Fibroblast of pulmonary artery (primary cell): ENCODE measurements around the gene ACBD6.
A peak's percentile ranks its signal among the peaks of the same experiment; 100 is the strongest.

Experiments
- DNase-seq: peaks from one replicate; pipeline ENCODE4 v3.0.0-alpha.2; 2010; ENCODE audit warnings: low read depth
- H3K4me3 ChIP-seq: replicated peaks from 2 replicates; pipeline ENCODE4 v1.5.1; 2011; ENCODE audit warnings: low read depth, mild to moderate bottlenecking, control low read depth, low read length, moderate library complexity
- TF ChIP-seq, protein P1 (sequence below): IDR thresholded peaks from 2 replicates; pipeline ENCODE4 v1.5.1; 2011; ENCODE audit warnings: mild to moderate bottlenecking, control low read depth, low read length, inconsistent platforms; ENCODE audit errors: missing control alignments

Gene ACBD6

DNA sequence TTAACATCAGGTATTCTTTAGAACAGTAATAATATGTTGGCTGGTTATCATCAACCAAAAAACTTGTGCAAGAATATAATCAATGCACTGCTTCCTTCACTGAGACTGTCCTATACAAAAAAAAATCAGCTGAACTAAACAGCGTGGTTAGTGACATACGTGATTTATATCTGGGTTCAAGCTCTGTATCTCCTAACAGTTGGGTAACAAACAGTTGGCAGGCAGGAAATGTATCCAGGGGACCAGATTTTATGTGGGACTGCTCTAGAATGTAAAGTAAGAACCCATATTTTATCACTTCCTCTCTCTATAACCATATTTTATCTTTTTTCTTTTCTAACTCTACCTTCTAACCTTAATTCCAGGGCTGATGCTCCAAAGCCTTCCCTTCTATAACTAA lies 8.0 kb downstream of the ACBD6 start:
- no peak for DNase-seq
- TF ChIP-seq, protein P1, sequence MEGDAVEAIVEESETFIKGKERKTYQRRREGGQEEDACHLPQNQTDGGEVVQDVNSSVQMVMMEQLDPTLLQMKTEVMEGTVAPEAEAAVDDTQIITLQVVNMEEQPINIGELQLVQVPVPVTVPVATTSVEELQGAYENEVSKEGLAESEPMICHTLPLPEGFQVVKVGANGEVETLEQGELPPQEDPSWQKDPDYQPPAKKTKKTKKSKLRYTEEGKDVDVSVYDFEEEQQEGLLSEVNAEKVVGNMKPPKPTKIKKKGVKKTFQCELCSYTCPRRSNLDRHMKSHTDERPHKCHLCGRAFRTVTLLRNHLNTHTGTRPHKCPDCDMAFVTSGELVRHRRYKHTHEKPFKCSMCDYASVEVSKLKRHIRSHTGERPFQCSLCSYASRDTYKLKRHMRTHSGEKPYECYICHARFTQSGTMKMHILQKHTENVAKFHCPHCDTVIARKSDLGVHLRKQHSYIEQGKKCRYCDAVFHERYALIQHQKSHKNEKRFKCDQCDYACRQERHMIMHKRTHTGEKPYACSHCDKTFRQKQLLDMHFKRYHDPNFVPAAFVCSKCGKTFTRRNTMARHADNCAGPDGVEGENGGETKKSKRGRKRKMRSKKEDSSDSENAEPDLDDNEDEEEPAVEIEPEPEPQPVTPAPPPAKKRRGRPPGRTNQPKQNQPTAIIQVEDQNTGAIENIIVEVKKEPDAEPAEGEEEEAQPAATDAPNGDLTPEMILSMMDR = no peak
- no peak overlapping the region for H3K4me3 ChIP-seq

DNA sequence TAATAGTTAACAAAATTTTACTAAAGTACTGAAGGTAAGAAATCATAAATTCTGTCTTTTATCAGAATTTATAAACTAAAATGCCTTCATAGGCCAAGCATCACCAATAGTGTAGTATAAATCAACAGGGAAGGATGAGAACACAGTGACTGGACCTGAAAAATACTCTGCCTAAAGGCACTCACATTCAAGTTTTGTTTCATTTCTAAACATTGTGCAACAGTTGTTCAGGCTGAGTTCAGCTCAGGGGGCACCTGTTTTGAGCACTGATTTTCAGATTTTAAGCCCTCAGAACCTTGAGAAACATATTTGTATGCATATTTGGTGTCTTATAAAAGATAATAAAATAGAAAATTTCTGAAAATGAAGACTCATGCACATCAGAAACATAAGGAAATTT lies 12.4 kb downstream of the ACBD6 start:
- no peak overlapping the region for H3K4me3 ChIP-seq
- DNase-seq = no peak
- TF ChIP-seq, protein P1 = no peak

DNA sequence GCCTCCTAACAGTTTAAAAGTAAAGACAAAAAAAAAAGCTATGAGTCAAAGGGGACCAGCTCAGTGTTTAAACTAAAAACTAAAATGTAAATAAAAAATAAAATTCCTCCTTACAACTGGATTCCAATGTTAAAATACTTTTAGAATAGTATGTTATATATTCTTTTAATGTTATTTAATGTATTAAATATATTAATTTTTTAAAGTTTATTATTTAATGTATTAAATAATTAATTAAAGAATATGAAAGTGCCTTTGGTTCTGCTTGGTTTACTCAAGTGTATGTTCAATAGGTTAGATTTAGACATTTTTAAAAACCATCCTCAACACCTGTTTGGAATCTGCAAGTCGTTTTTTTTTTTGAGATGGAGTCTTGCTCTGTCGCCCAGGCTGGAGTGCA lies 13.1 kb downstream of the ACBD6 start:
- H3K4me3 ChIP-seq = no peak overlapping the region
- DNase-seq = no peak
- TF ChIP-seq, protein P1 = no peak

DNA sequence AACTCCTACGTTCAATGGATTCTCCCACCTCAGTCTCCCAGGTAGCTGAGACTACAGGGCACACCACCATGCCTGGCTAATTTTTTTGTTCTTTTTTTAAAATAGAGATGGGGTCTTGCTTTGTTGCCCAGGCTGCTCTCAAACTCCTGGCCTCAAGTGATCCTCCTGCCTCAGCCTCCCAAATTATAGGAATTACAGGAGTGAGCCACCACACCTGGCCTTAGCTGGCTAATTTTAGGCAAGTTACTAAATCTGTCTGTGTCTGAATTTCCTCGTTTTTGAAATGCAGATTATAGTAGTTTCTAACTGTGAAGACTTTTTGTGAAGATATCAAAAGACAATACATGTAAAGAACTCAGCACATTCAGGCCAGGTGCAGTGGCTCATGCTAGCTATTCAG lies 13.7 kb downstream of the ACBD6 start:
- DNase-seq = no peak
- no peak overlapping the region for H3K4me3 ChIP-seq
- TF ChIP-seq, protein P1 = no peak

DNA sequence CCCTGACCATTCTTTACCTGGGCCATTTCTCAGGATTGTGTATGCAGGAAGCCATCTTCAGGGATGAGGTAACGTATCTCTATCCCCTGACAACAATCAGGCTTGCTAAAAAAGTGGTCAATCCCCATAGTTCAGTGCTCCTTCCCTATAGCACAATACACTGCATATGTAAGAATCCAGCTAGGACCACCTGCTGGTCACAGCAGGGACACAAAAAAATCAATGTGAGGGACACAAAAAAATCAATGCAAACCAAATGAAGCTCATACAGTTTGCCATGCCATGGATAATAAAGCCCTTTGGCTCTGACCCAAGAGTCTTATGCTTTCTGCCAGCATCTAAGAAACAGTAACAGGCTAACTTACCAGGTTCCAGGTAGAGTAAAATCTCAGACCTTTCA lies 16.3 kb downstream of the ACBD6 start:
- no peak for DNase-seq
- no peak overlapping the region for H3K4me3 ChIP-seq
- TF ChIP-seq, protein P1 = no peak

DNA sequence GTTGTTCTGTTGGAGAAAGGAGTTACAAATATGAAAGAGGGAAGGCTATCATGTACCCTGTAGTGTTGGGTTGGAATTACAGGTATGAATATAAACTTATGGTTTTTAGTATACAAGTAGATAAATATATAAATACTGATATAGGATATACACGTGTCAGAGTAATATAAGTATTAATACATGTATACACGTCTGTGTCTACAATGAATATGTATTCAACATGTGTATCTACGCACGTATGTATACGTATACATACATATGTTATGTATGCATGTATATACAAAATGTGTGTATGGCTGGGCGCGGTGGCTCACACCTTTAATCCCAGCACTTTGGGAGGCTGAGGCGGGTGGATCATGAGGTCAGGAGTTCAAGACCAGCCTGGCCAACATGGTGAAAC lies 17.9 kb downstream of the ACBD6 start:
- no peak overlapping the region for H3K4me3 ChIP-seq
- no peak for DNase-seq
- TF ChIP-seq, protein P1 = no peak

DNA sequence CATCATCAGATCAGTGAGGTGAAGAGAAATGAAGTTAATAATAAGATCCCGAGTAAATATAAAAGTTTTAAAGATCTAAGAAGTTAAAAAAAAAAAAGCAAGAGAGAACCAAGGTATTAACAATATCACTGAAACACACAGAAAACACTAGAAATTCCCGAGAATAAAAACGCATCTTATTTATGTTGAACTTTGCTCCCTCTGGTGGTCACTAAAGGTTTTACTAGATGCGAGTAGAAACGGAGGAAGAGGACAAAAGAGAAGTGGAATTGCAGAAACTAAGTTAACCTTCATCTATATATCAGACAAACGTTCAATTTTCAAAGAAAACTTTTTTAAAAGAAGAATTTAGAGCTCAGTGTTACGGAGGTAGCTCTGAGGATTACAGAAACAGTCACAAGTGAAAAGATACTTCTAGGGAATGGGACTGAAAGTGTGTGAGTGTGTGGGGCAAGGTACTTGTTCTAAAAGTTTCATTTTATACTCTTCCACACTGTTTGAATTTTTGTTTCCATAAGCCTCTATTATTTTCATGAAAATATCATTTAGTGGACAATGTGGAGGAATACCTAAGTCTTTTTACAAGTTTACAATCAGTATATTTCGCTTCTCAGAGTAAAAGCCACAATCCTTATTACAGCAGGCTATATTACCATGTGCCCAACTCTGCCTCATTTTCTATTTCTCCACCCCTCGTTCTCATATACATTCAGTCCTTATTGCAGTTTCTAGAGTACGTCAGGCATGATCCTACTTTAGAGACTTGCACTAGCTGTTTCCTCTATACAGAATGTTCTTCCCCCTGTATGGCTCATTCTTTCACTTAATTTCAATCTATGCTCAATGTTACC lies 19.7 kb downstream of the ACBD6 start:
- peak; percentile 75 for DNase-seq
- H3K4me3 ChIP-seq = no peak overlapping the region
- TF ChIP-seq, protein P1 = peak; percentile 73
